Esophagus muscularis mucosa (tissue), 3 donors: ENCODE measurements around the gene CHD3.

ENCODE experiments used
- CTCF ChIP-seq, 3 experiments: fragments of 200-600 bp in 2 of 3; fragments of 450-650 bp in 1 of 3; sonication (generic) in 2 of 3; IDR thresholded peaks; one replicate each; pipeline ENCODE4 v1.5.1; 2017 to 2019; ENCODE audit warnings: antibody characterized with exemption in 3 of 3, mild to moderate bottlenecking in 2 of 3, moderate library complexity in 1 of 3
- POLR2A ChIP-seq: fragments of 450-650 bp; IDR thresholded peaks from one replicate; pipeline ENCODE4 v1.6.1; 2017; ENCODE audit warnings: antibody characterized with exemption, moderate library complexity, mild to moderate bottlenecking, low read depth

DNA sequence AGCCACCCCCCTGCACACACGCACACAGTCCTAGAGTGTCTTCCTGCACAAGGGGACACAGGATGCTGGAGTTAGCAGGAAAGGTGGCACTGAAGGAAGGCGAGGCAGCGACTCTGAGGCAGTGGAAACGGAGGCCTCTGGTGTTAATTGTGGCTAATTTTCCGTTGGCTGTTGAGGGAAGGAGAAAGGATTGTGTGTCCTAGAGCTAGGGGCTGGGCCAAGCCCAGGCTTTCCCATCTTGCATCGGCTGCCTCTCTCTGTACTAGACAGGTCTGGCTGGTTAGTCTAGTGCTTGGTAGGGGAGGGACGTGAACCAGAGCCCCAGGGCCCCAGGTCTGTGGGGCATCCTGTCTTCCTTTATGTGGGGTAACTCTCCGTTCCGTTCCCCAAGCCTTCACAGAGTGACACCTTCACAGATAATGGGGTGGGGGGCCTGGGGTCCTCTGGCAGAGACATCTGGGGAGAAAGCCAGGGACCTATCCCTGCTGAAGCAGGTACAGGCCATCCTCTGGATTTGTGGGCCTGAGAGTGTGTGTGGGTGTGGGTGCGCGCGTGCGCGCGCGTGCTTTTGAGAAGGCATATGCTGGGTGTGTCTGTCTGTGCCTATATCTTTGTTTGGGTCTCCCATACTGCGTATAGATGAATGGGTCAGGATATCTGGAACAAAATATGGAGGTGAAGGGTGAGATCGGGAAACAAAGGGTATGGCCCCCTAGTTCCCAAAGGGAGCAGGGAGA is at the start of gene CHD3:
- no peak for TF ChIP-seq POLR2A
- TF ChIP-seq CTCF (IDR thresholded peaks at IDR 0.05) = no peak
